HCT116 (cell line): Measurements from ENCODE around the gene CA10. TPM values are rescaled to one million over a fixed set of nuclear protein-coding genes. Genes with fewer than 3 reads are reported as not detected.

Experiments
- ATAC-seq: fragments of 200-7000 bp; cut with Tn5 transposase; 2 replicates; pipeline ENCODE4 v1.9.1; 2020; ENCODE audit warnings: mild to moderate bottlenecking, moderate library complexity
- BruUV-seq: library from RNA; stranded (reverse); fragments of 400-500 nt; replicated peaks from 2 replicates; lab custom pipeline; 2021; lab: Mats Ljungman, UMichigan
- CTCF ChIA-PET: fragments of 300-600 bp; sonication (Branson Sonifier 250); formaldehyde crosslinking; loops from one replicate; lab custom pipeline; 2021; ENCODE audit warnings: antibody characterized with exemption; lab: Charles Lee
- POLR2A ChIA-PET: fragments of 300-600, 350-600 bp; sonication (Branson Sonifier 250); formaldehyde crosslinking; loops from one replicate; lab custom pipeline; 2021; ENCODE audit warnings: antibody characterized with exemption; lab: Charles Lee
- RAD21 ChIA-PET, 2 experiments: fragments of 300-600 bp; sonication (Branson Sonifier 250); formaldehyde crosslinking; loops; one replicate each; lab custom pipeline; 2023; ENCODE audit warnings: low total read pairs in 2 of 2; ENCODE audit not compliant: uncharacterized antibody in 2 of 2, unreplicated experiment in 2 of 2, low non-redundant PET in 1 of 2; lab: Charles Lee
- DNase-seq: peaks from one replicate; pipeline ENCODE4 v3.0.0-alpha.2; 2010; ENCODE audit warnings: low read depth, low spot score
- H2AFZ ChIP-seq: fragments of 200-600 bp; shearing (Covaris generic), sonication (generic); 2 replicates; pipeline ENCODE4 v1.6.1; 2017; ENCODE audit warnings: low read depth, mixed run types, mixed read lengths, antibody characterized with exemption, low read length; ENCODE audit not compliant: poor library complexity, severe bottlenecking
- H3K27ac ChIP-seq: 2 replicates; pipeline ENCODE4 v1.5.1; 2012; ENCODE audit warnings: low read depth, low read length
- H3K27me3 ChIP-seq: fragments of 200-600 bp; sonication (generic); 2 replicates; pipeline ENCODE4 v1.6.1; 2016; ENCODE audit warnings: mixed run types, low read length, mixed read lengths; ENCODE audit not compliant: insufficient read depth
- H3K36me3 ChIP-seq, 2 experiments: fragments of 200-500 bp in 1 of 2; fragments of 200-600 bp in 1 of 2; sonication (Bioruptor generic) in 1 of 2; sonication (generic) in 1 of 2; 2 replicates each; pipeline versions ENCODE4 v1.5.1 to v1.6.1; 2014 to 2016; ENCODE audit warnings: low read length in 2 of 2, inconsistent platforms in 1 of 2, mixed read lengths in 1 of 2, mixed run types in 1 of 2; ENCODE audit not compliant: insufficient read depth in 2 of 2, control insufficient read depth in 1 of 2
- H3K4me1 ChIP-seq, 2 experiments: fragments of 200-600 bp in 1 of 2; sonication (generic) in 1 of 2; 2 replicates each; pipeline versions ENCODE4 v1.5.1 to v1.6.1; 2012 to 2017; ENCODE audit warnings: low read length in 2 of 2, inconsistent platforms in 1 of 2, mild to moderate bottlenecking in 1 of 2, mixed read lengths in 1 of 2, mixed run types in 1 of 2, moderate library complexity in 1 of 2; ENCODE audit not compliant: insufficient read depth in 2 of 2, control insufficient read depth in 1 of 2
- H3K4me2 ChIP-seq: fragments of 200-600 bp; sonication (generic); 2 replicates; pipeline ENCODE4 v1.6.1; 2017; ENCODE audit warnings: mixed run types, low read length, mixed read lengths
- H3K4me3 ChIP-seq, 2 experiments: fragments of 200-600 bp in 1 of 2; sonication (generic) in 1 of 2; replicated peaks in 1 of 2; 2 replicates each; pipeline ENCODE4 v1.5.1; 2011 to 2016; ENCODE audit warnings: low read length in 2 of 2, control low read depth in 1 of 2, low read depth in 1 of 2, mild to moderate bottlenecking in 1 of 2, mixed read lengths in 1 of 2, mixed run types in 1 of 2
- H3K79me2 ChIP-seq: fragments of 200-600 bp; sonication (generic); 2 replicates; pipeline ENCODE4 v1.6.1; 2017; ENCODE audit warnings: mild to moderate bottlenecking, mixed run types, low read length, moderate library complexity, mixed read lengths; ENCODE audit not compliant: insufficient read depth
- H3K9ac ChIP-seq: fragments of 200-600 bp; sonication (generic); 2 replicates; pipeline ENCODE4 v1.6.1; 2016; ENCODE audit warnings: low read length, mixed read lengths
- H3K9me2 ChIP-seq: fragments of 200-600 bp; sonication (generic), shearing (Covaris generic); 2 replicates; pipeline ENCODE4 v1.6.1; 2017; ENCODE audit warnings: mixed run types, mild to moderate bottlenecking, moderate library complexity; ENCODE audit not compliant: insufficient read depth
- H3K9me3 ChIP-seq, 2 experiments: fragments of 200-500 bp in 1 of 2; fragments of 200-600 bp in 1 of 2; sonication (Bioruptor generic) in 1 of 2; sonication (generic) in 1 of 2; 2 replicates each; pipeline ENCODE4 v1.6.1; 2014 to 2017; ENCODE audit warnings: low read length in 2 of 2, mixed read lengths in 2 of 2, inconsistent platforms in 1 of 2, low read depth in 1 of 2, mild to moderate bottlenecking in 1 of 2, mixed run types in 1 of 2, moderate library complexity in 1 of 2; ENCODE audit not compliant: control insufficient read depth in 1 of 2, insufficient read depth in 1 of 2
- H4K20me1 ChIP-seq: fragments of 200-600 bp; sonication (generic), shearing (Covaris generic); 2 replicates; pipeline ENCODE4 v1.6.1; 2017; ENCODE audit warnings: mixed run types, mild to moderate bottlenecking, moderate library complexity; ENCODE audit not compliant: insufficient read depth
- EZH2phosphoT487 ChIP-seq: fragments of 200-600 bp; IDR thresholded peaks from 2 replicates; pipeline ENCODE4 v1.6.1; 2018; ENCODE audit warnings: antibody characterized with exemption, borderline replicate concordance
- JUND ChIP-seq: IDR thresholded peaks from 2 replicates; pipeline ENCODE4 v1.6.1; 2012
- MAX ChIP-seq: IDR thresholded peaks from 2 replicates; pipeline ENCODE4 v1.6.1; 2012
- POLR2AphosphoS5 ChIP-seq: IDR thresholded peaks from 2 replicates; pipeline ENCODE4 v1.6.1; 2011; ENCODE audit warnings: mild to moderate bottlenecking, low read depth, low read length, moderate library complexity
- SP1 ChIP-seq: IDR thresholded peaks from 2 replicates; pipeline ENCODE4 v1.6.1; 2012; ENCODE audit warnings: low read depth
- TCF7L2 ChIP-seq: IDR thresholded peaks from 2 replicates; pipeline ENCODE4 v1.7.0; 2011; ENCODE audit warnings: borderline replicate concordance, inconsistent platforms; ENCODE audit not compliant: insufficient read depth, insufficient read length; ENCODE audit errors: extremely low read depth
- YY1 ChIP-seq: IDR thresholded peaks from 2 replicates; pipeline ENCODE4 v1.6.1; 2011; ENCODE audit warnings: low read length, low read depth, moderate library complexity, mild to moderate bottlenecking; ENCODE audit not compliant: insufficient replicate concordance; ENCODE audit errors: extremely low read depth
- intact Hi-C: fragments of 100-400 bp; cut with micrococcal nuclease; formaldehyde crosslinking; loops from 2 replicates; pipeline ENCODE4 v1.10.0; 2022
- total RNA-seq: library from RNA; stranded (reverse); gene quantifications from one replicate; pipeline ENCODE4 v1.2.1, GENCODE V29; 2021; ENCODE audit not compliant: unreplicated experiment
- TF ChIP-seq, protein P1 (sequence below): IDR thresholded peaks from 2 replicates; pipeline ENCODE4 v1.6.1; 2012; ENCODE audit warnings: low read depth

The CA10 gene
- total RNA-seq, 1 experiment from 2014 or later, result not detected

DNA sequence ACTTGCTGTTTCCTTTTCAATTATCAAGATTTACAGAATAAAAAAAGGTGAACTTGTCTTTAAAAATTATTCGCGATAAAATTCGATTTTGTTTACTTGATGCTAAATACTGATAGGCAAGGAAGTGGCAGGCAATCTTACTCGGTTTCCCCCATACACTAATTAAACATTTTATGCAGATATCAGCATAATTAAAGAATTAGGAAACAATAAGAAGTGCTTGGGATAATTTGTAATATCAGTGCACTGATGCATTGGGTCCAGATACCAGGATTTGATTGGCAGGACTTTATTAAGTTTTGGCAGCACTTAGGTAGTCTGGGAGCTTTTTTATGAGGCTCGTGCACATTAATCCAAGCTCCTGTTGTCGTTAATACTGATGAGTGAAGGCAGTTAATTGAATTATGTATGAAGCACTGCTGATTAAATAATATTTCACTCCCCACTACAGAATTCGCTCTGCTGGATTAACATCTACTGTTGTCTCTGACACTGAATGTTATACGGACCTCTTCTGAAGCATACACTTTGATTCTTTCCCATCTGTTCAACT, 165.6 kb downstream of the CA10 start:
- H3K4me2 ChIP-seq, result no peak overlapping the region
- no peak for ATAC-seq
- POLR2A ChIA-PET, result no interaction called here

More for the DNA sequence above, 165.6 kb downstream of the CA10 start:
- BruUV-seq, result no TSS peak
- no peak overlapping the region for H3K27ac ChIP-seq
- no peaks in the 10 kb centered on the region for H3K4me1 ChIP-seq
- intact Hi-C loops, result no loop called here
- ChIA-PET RAD21 (no interaction called here), CTCF (no interaction called here)
- peaks cover 0 to 16% of the 10 kb centered on the region in 2 experiments; a peak in 3 of 4 replicates for H3K9me3 ChIP-seq
- H3K36me3 ChIP-seq, result no peaks in the 10 kb centered on the region
- no peaks in the 10 kb centered on the region for H3K79me2 ChIP-seq
- no peaks in the 10 kb centered on the region for H3K27me3 ChIP-seq
- no peak for DNase-seq
- no peak overlapping the region for H3K9ac ChIP-seq
- H2AFZ ChIP-seq, result no peak overlapping the region
- H3K9me2 ChIP-seq, result no peaks in the 10 kb centered on the region
- TF ChIP-seq EZH2phosphoT487 (no peak), TCF7L2 (no peak), YY1 (no peak), SP1 (no peak), POLR2AphosphoS5 (no peak), MAX (no peak), JUND (no peak)
- TF ChIP-seq, protein P1, sequence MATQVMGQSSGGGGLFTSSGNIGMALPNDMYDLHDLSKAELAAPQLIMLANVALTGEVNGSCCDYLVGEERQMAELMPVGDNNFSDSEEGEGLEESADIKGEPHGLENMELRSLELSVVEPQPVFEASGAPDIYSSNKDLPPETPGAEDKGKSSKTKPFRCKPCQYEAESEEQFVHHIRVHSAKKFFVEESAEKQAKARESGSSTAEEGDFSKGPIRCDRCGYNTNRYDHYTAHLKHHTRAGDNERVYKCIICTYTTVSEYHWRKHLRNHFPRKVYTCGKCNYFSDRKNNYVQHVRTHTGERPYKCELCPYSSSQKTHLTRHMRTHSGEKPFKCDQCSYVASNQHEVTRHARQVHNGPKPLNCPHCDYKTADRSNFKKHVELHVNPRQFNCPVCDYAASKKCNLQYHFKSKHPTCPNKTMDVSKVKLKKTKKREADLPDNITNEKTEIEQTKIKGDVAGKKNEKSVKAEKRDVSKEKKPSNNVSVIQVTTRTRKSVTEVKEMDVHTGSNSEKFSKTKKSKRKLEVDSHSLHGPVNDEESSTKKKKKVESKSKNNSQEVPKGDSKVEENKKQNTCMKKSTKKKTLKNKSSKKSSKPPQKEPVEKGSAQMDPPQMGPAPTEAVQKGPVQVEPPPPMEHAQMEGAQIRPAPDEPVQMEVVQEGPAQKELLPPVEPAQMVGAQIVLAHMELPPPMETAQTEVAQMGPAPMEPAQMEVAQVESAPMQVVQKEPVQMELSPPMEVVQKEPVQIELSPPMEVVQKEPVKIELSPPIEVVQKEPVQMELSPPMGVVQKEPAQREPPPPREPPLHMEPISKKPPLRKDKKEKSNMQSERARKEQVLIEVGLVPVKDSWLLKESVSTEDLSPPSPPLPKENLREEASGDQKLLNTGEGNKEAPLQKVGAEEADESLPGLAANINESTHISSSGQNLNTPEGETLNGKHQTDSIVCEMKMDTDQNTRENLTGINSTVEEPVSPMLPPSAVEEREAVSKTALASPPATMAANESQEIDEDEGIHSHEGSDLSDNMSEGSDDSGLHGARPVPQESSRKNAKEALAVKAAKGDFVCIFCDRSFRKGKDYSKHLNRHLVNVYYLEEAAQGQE, result no peak
- no peak overlapping the region for H3K4me3 ChIP-seq
- no peaks in the 10 kb centered on the region for H4K20me1 ChIP-seq
